Ectodermal cell (in vitro differentiated cells): ENCODE data around the gene TMPRSS15.

Source experiments
- H3K27ac ChIP-seq: 2 replicates; pipeline ENCODE4 v1.7.0; 2013; ENCODE audit warnings: mild to moderate bottlenecking, low read depth, low read length; ENCODE audit not compliant: insufficient read depth, poor library complexity, severe bottlenecking
- H3K27me3 ChIP-seq: 2 replicates; pipeline ENCODE4 v1.7.0; 2013; ENCODE audit warnings: mild to moderate bottlenecking, low read length; ENCODE audit not compliant: insufficient read depth, control insufficient read depth, poor library complexity, severe bottlenecking
- H3K36me3 ChIP-seq: one replicate; pipeline ENCODE4 v1.7.0; 2013; ENCODE audit warnings: low read length; ENCODE audit not compliant: control insufficient read depth, insufficient read depth
- H3K4me1 ChIP-seq: one replicate; pipeline ENCODE4 v1.7.0; 2013; ENCODE audit warnings: low read length; ENCODE audit not compliant: control insufficient read depth, insufficient read depth
- H3K4me3 ChIP-seq: 2 replicates; pipeline ENCODE4 v1.7.0; 2013; ENCODE audit warnings: low read depth, low read length, control low read depth; ENCODE audit not compliant: insufficient read depth
- H3K9me3 ChIP-seq: 2 replicates; pipeline ENCODE4 v1.7.0; 2013; ENCODE audit warnings: mild to moderate bottlenecking, low read length, moderate library complexity; ENCODE audit not compliant: control insufficient read depth
- WGBS, 2 experiments: methylation state at CpG; one replicate each; pipeline ENCODE4 v1.1.7; 2013; ENCODE audit warnings: missing lambda C conversion rate in 2 of 2; 5-methylcytosine and 5-hydroxymethylcytosine counted together

TMPRSS15 gene

GRCh38 chr21:18285379-18285778 is 118.2 kb downstream of the TMPRSS15 start:
- no peak overlapping the region for H3K4me3 ChIP-seq
- H3K27me3 ChIP-seq: no peaks in the 10 kb centered on the region
- whole genome bisulfite sequencing, 2 experiments: 92% methylated on average over 3 of the region's 4 CpGs
- no peak overlapping the region for H3K27ac ChIP-seq
- no peaks in the 10 kb centered on the region for H3K9me3 ChIP-seq
- H3K36me3 ChIP-seq: no peaks in the 10 kb centered on the region
- H3K4me1 ChIP-seq: no peaks in the 10 kb centered on the region

DNA sequence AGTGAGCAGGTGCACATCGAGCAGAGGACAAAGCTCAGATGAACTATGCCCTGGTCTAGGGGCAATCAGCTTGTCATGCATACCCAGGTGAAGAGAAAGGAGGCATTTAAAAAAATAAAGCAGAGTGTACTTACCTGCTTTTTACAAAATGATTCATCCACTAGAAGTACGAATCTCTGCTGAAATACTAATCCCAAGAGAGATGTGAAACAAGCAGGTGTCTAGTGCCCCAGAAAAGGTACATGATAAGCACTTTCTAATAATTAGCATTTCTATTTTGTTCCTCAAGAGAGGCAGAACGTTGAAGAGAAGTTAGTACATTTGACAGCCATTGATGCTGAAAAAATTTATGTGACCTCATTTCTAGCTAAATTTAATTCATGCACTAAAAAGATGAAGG is 127.8 kb downstream of the TMPRSS15 start:
- H3K27ac ChIP-seq: no peak overlapping the region
- H3K27me3 ChIP-seq: no peaks in the 10 kb centered on the region
- 89 to 95% methylated on average over 3 of the region's 3 CpGs for WGBS, 2 experiments
- H3K4me3 ChIP-seq: no peak overlapping the region
- H3K9me3 ChIP-seq: no peaks in the 10 kb centered on the region
- H3K36me3 ChIP-seq: no peaks in the 10 kb centered on the region
- no peaks in the 10 kb centered on the region for H3K4me1 ChIP-seq

DNA sequence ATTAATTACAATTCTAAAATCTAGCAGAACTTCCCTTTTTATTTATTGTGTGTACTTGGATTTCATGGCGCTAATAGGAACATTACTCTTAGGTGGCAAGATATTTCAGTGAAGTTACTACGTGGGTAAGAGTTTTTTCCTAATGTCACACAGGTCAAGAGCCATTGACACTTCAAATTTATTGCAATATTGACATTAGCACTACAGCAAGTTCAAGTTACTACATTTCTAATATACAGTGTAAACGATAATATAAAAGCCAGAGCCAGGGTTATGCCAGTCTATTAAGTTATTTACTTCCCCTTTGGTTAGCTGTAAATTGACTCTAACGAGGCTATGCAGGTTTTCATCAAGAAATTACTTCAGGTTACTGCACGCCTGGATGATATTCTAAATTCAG is 129.2 kb downstream of the TMPRSS15 start:
- Histone ChIP-seq H3K27ac (no peak overlapping the region), H3K4me1 (no peaks in the 10 kb centered on the region), H3K4me3 (no peak overlapping the region), H3K9me3 (no peaks in the 10 kb centered on the region), H3K27me3 (no peaks in the 10 kb centered on the region), H3K36me3 (no peaks in the 10 kb centered on the region)
- WGBS, 2 experiments: 91 to 97% methylated on average over 4 to 5 of the region's 5 CpGs

DNA sequence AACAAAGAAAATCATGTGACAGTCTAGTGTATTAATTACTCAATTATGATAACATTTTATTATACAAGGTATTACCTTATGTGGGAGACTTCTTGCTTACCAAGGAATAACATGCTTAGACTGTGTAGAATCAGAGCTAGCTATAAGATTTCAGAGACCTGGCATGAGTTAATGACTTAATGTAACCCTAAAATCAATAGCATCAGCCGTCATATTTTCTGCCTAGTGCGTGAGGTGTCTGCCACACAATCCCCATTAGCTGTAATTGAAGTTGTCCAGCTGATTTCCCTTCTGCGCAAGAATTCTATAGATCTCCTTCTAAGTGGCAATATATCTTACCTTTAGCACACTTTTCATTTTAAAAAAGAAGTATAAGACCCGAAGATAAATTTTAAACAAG is 130.2 kb downstream of the TMPRSS15 start:
- Histone ChIP-seq H3K9me3 (no peaks in the 10 kb centered on the region), H3K4me3 (no peak overlapping the region), H3K27me3 (no peaks in the 10 kb centered on the region), H3K36me3 (no peaks in the 10 kb centered on the region), H3K27ac (no peak overlapping the region), H3K4me1 (no peaks in the 10 kb centered on the region)
- WGBS, 2 experiments: 88 to 96% methylated on average over 4 of the region's 4 CpGs

- H3K4me3 ChIP-seq: no peak overlapping the region
- no peaks in the 10 kb centered on the region for H3K4me1 ChIP-seq
- no peak overlapping the region for H3K27ac ChIP-seq
- no peaks in the 10 kb centered on the region for H3K36me3 ChIP-seq
- H3K27me3 ChIP-seq: no peaks in the 10 kb centered on the region
- WGBS, 2 experiments: 89 to 91% methylated on average over 6 of the region's 7 CpGs
- H3K9me3 ChIP-seq: no peaks in the 10 kb centered on the region
These were observed 133.7 kb downstream of the TMPRSS15 start for GRCh38 chr21:18269856-18270255.

GRCh38 chr21:18268906-18269305 is 134.7 kb downstream of the TMPRSS15 start:
- H3K4me3 ChIP-seq: no peak overlapping the region
- H3K36me3 ChIP-seq: no peaks in the 10 kb centered on the region
- WGBS, 2 experiments: no CpG with 5 or more reads among the region's 1 CpG
- no peak overlapping the region for H3K27ac ChIP-seq
- no peaks in the 10 kb centered on the region for H3K4me1 ChIP-seq
- H3K27me3 ChIP-seq: no peaks in the 10 kb centered on the region
- H3K9me3 ChIP-seq: no peaks in the 10 kb centered on the region

DNA sequence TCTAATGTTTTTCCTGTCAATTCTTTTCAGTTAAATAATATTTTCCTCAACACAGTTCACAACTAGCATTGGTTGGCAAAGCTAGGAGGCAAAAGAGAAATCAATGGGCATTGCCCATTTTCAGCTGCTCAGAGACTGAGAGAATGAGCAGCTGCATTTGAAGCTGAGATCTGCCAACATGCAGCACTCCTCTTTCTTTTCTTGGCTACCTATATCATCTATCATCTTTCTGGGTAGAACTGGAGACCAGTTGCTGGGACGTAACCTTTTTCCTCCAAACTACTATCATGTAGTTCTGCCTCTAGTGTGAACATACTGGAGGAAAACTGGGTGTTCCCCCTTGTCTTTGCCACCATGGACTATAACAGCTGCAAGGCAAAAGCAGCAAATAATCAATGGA is 136.1 kb downstream of the TMPRSS15 start:
- H3K27ac ChIP-seq: no peak overlapping the region
- H3K36me3 ChIP-seq: no peaks in the 10 kb centered on the region
- H3K9me3 ChIP-seq: no peaks in the 10 kb centered on the region
- H3K4me1 ChIP-seq: no peaks in the 10 kb centered on the region
- no peak overlapping the region for H3K4me3 ChIP-seq
- no peaks in the 10 kb centered on the region for H3K27me3 ChIP-seq
- 87 to 100% methylated on average over 1 of the region's 1 CpG for WGBS, 2 experiments

- Histone ChIP-seq H3K27ac (no peak overlapping the region), H3K27me3 (no peaks in the 10 kb centered on the region), H3K4me3 (no peak overlapping the region), H3K36me3 (no peaks in the 10 kb centered on the region), H3K4me1 (no peaks in the 10 kb centered on the region), H3K9me3 (no peaks in the 10 kb centered on the region)
- WGBS, 2 experiments: 100% methylated on average over 2 of the region's 2 CpGs; no CpG with 5 or more reads in 1 of the 2 experiments
These were observed 137.6 kb downstream of the TMPRSS15 start for GRCh38 chr21:18265944-18266343.

- Histone ChIP-seq H3K27ac (no peak overlapping the region), H3K4me3 (no peak overlapping the region), H3K9me3 (no peaks in the 10 kb centered on the region), H3K36me3 (no peaks in the 10 kb centered on the region), H3K27me3 (no peaks in the 10 kb centered on the region), H3K4me1 (no peaks in the 10 kb centered on the region)
- 90 to 96% methylated on average over 2 of the region's 2 CpGs for WGBS, 2 experiments
These were observed 149.8 kb downstream of the TMPRSS15 start for GRCh38 chr21:18253799-18254198.

DNA sequence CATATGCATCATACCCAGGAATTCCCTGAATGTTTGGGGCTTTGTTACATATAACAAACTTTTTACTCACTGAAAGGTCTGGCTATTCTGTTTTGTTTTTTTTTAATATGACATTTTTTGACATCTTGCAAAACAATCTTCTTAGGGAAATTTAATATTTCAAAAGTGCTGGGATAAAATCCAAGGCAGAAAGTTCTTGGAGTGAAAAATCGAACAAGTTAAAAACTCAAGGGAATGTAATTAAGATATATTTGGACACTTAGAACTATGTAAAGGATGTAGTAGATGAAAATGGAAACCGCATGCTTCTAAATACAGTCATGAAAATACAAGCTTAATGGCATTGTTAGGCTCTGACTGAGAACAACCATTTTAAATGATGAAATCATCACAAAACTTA is 150.4 kb downstream of the TMPRSS15 start:
- H3K27me3 ChIP-seq: no peaks in the 10 kb centered on the region
- H3K27ac ChIP-seq: no peak overlapping the region
- no peaks in the 10 kb centered on the region for H3K9me3 ChIP-seq
- WGBS, 2 experiments: 88 to 91% methylated on average over 1 to 2 of the region's 2 CpGs
- H3K4me3 ChIP-seq: no peak overlapping the region
- no peaks in the 10 kb centered on the region for H3K36me3 ChIP-seq
- no peaks in the 10 kb centered on the region for H3K4me1 ChIP-seq

DNA sequence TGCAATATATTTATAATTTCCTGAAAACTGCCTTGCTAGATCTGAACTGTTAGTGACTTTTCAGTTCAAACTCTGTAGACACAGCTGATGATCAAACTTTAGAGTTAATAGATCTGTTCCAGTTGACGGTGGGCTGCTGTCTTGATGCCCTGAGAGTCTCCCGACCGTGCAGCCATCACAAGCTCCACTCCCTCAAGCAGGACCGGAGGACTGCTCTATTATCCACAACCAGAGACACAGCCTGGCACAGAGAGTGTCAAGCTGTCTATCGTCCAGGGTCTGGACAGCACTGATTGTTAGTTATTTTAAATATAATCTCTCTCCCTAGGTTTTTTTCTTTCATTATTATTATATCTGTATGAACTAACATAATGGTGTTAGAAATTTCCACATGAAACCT is 150.9 kb downstream of the TMPRSS15 start:
- H3K4me3 ChIP-seq: no peak overlapping the region
- H3K9me3 ChIP-seq: no peaks in the 10 kb centered on the region
- H3K27ac ChIP-seq: no peak overlapping the region
- no peaks in the 10 kb centered on the region for H3K36me3 ChIP-seq
- no peaks in the 10 kb centered on the region for H3K4me1 ChIP-seq
- 90% methylated on average over 4 of the region's 5 CpGs for WGBS, 2 experiments
- no peaks in the 10 kb centered on the region for H3K27me3 ChIP-seq
